Astrocyte (in vitro differentiated cells and primary cell): ENCODE results near the gene LYST. TPM values are rescaled to one million over a fixed set of nuclear protein-coding genes. Genes with fewer than 3 reads are reported as not detected.

Experiments
- DNase-seq: peaks from one replicate; pipeline ENCODE4 v3.0.0-alpha.2; 2010; ENCODE audit warnings: low read depth
- FAIRE-seq: peaks from 2 replicates; lab custom pipeline; 2011; peaks lifted over from hg19 to GRCh38; lab: Jason Lieb, UNC
- H2AFZ ChIP-seq: 2 replicates; pipeline ENCODE4 v1.6.0; 2012; ENCODE audit warnings: low read depth, low read length, inconsistent platforms
- H3K27ac ChIP-seq: 2 replicates; pipeline ENCODE4 v1.5.1; 2011; ENCODE audit warnings: low read depth, low read length, inconsistent platforms
- H3K27me3 ChIP-seq: 2 replicates; pipeline ENCODE4 v1.6.0; 2011; ENCODE audit warnings: low read length, inconsistent platforms; ENCODE audit not compliant: insufficient read depth
- H3K36me3 ChIP-seq: 2 replicates; pipeline ENCODE4 v1.5.1; 2011; ENCODE audit warnings: low read length, inconsistent platforms; ENCODE audit not compliant: insufficient read depth
- H3K4me1 ChIP-seq: 2 replicates; pipeline ENCODE4 v1.5.1; 2011; ENCODE audit warnings: low read length, inconsistent platforms; ENCODE audit not compliant: insufficient read depth
- H3K4me2 ChIP-seq: 2 replicates; pipeline ENCODE4 v1.6.0; 2012; ENCODE audit warnings: low read length, inconsistent platforms
- H3K4me3 ChIP-seq: 2 replicates; pipeline ENCODE4 v1.5.1; 2011; ENCODE audit warnings: low read depth, mild to moderate bottlenecking, low read length, inconsistent platforms; ENCODE audit not compliant: insufficient read depth
- H3K79me2 ChIP-seq: 2 replicates; pipeline ENCODE4 v1.6.0; 2012; ENCODE audit warnings: mild to moderate bottlenecking, low read length, inconsistent platforms; ENCODE audit not compliant: insufficient read depth
- H3K9ac ChIP-seq: 2 replicates; pipeline ENCODE4 v1.6.0; 2012; ENCODE audit warnings: mild to moderate bottlenecking, low read length, inconsistent platforms
- H3K9me3 ChIP-seq: 2 replicates; pipeline ENCODE4 v1.5.1; 2012; ENCODE audit warnings: low read depth, mild to moderate bottlenecking, low read length, inconsistent platforms; ENCODE audit not compliant: insufficient read depth
- H4K20me1 ChIP-seq: 2 replicates; pipeline ENCODE4 v1.6.0; 2012; ENCODE audit warnings: low read length, inconsistent platforms; ENCODE audit not compliant: insufficient read depth
- H3K27ac Mint-ChIP-seq: one replicate; pipeline ENCODE4 v1.8.0; 2021; ENCODE audit warnings: mild to moderate bottlenecking, mixed read lengths; ENCODE audit not compliant: unreplicated experiment
- H3K27me3 Mint-ChIP-seq: one replicate; pipeline ENCODE4 v1.8.0; 2021; ENCODE audit warnings: low read depth, mixed read lengths; ENCODE audit not compliant: unreplicated experiment
- H3K36me3 Mint-ChIP-seq: one replicate; pipeline ENCODE4 v1.8.0; 2021; ENCODE audit warnings: low read depth, mixed read lengths; ENCODE audit not compliant: unreplicated experiment
- H3K4me1 Mint-ChIP-seq: one replicate; pipeline ENCODE4 v1.8.0; 2021; ENCODE audit warnings: low read depth, mixed read lengths; ENCODE audit not compliant: unreplicated experiment
- H3K4me3 Mint-ChIP-seq: one replicate; pipeline ENCODE4 v1.8.0; 2021; ENCODE audit warnings: mild to moderate bottlenecking, moderate library complexity, mixed read lengths; ENCODE audit not compliant: unreplicated experiment
- H3K9me3 Mint-ChIP-seq: one replicate; pipeline ENCODE4 v1.8.0; 2021; ENCODE audit warnings: mild to moderate bottlenecking, mixed read lengths; ENCODE audit not compliant: unreplicated experiment
- EZH2 ChIP-seq: IDR thresholded peaks from 2 replicates; pipeline ENCODE4 v1.6.1; 2012; ENCODE audit warnings: mild to moderate bottlenecking, low read length, inconsistent platforms; ENCODE audit not compliant: insufficient read depth
- total RNA-seq: library from RNA; stranded (reverse); gene quantifications from 2 replicates; pipeline ENCODE4 v1.2.1, GENCODE V29; 2021
- TF ChIP-seq, protein P1 (sequence below): IDR thresholded peaks from 2 replicates; pipeline ENCODE4 v1.5.1; 2011; ENCODE audit warnings: low read depth, mild to moderate bottlenecking, inconsistent platforms, low read length, moderate library complexity; ENCODE audit not compliant: insufficient read depth

Gene LYST
- total RNA-seq, 1 donor from 2014 or later: 15.7 TPM

- FAIRE-seq: no peak
- DNase-seq: no peak
- Histone ChIP-seq H3K4me3 (no peak overlapping the region), H3K4me2 (no peak overlapping the region), H3K9me3 (no peaks in the 10 kb centered on the region), H4K20me1 (no peaks in the 10 kb centered on the region), H3K9ac (no peak overlapping the region), H3K79me2 (no peaks in the 10 kb centered on the region), H2AFZ (no peak overlapping the region), H3K4me1 (peaks cover 13% of the 10 kb centered on the region), H3K27me3 (no peaks in the 10 kb centered on the region), H3K36me3 (no peaks in the 10 kb centered on the region), H3K27ac (no peak overlapping the region)
- H3K27ac Mint-ChIP-seq: peak overlapping the region; percentile 36
- peaks cover 42% of the 10 kb centered on the region for H3K4me1 Mint-ChIP-seq
- no peak overlapping the region for H3K4me3 Mint-ChIP-seq
- peaks cover 15% of the 10 kb centered on the region for H3K36me3 Mint-ChIP-seq
- no peaks in the 10 kb centered on the region for H3K27me3 Mint-ChIP-seq
- TF ChIP-seq EZH2: no peak
- TF ChIP-seq, protein P1, sequence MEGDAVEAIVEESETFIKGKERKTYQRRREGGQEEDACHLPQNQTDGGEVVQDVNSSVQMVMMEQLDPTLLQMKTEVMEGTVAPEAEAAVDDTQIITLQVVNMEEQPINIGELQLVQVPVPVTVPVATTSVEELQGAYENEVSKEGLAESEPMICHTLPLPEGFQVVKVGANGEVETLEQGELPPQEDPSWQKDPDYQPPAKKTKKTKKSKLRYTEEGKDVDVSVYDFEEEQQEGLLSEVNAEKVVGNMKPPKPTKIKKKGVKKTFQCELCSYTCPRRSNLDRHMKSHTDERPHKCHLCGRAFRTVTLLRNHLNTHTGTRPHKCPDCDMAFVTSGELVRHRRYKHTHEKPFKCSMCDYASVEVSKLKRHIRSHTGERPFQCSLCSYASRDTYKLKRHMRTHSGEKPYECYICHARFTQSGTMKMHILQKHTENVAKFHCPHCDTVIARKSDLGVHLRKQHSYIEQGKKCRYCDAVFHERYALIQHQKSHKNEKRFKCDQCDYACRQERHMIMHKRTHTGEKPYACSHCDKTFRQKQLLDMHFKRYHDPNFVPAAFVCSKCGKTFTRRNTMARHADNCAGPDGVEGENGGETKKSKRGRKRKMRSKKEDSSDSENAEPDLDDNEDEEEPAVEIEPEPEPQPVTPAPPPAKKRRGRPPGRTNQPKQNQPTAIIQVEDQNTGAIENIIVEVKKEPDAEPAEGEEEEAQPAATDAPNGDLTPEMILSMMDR: no peak
- H3K9me3 Mint-ChIP-seq: no peaks in the 10 kb centered on the region
These were observed 129.0 kb downstream of the LYST start for GRCh38 chr1:235737751-235738150.

DNA sequence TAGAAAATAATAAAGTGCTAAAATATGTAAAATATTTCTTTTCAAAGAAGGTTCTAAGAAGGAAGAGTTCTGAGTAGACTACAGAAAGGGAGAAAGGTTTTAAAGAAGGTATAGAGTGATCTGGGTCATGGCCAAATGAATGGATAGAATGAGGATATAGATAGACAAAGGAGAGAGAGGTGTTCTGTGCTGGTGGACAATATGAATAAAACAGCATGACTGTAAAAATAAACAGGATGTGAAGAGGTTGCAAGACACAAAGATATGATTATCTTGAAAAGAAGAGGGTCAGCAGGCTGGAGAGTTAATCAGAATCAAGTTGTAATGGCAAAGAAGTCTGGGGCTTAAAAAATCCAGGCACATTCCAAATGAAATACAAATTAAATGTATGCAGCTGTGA is 130.4 kb downstream of the LYST start:
- H3K4me1 Mint-ChIP-seq: peaks cover 32% of the 10 kb centered on the region
- no peak for FAIRE-seq
- Histone ChIP-seq H3K79me2 (no peaks in the 10 kb centered on the region), H3K4me2 (no peak overlapping the region), H3K27ac (no peak overlapping the region), H2AFZ (no peak overlapping the region), H3K4me1 (peaks cover 7% of the 10 kb centered on the region), H3K9ac (no peak overlapping the region), H4K20me1 (no peaks in the 10 kb centered on the region), H3K27me3 (no peaks in the 10 kb centered on the region), H3K36me3 (no peaks in the 10 kb centered on the region), H3K4me3 (no peak overlapping the region), H3K9me3 (no peaks in the 10 kb centered on the region)
- no peak overlapping the region for H3K27ac Mint-ChIP-seq
- TF ChIP-seq EZH2: no peak
- TF ChIP-seq, protein P1: no peak
- DNase-seq: no peak
- H3K4me3 Mint-ChIP-seq: no peak overlapping the region
- H3K36me3 Mint-ChIP-seq: peaks cover 15% of the 10 kb centered on the region
- no peaks in the 10 kb centered on the region for H3K27me3 Mint-ChIP-seq
- H3K9me3 Mint-ChIP-seq: no peaks in the 10 kb centered on the region

- H3K4me1 Mint-ChIP-seq: peaks cover 29% of the 10 kb centered on the region
- H4K20me1 ChIP-seq: no peaks in the 10 kb centered on the region
These were observed 131.1 kb downstream of the LYST start for GRCh38 chr1:235735621-235736020.

More at GRCh38 chr1:235735621-235736020, 131.1 kb downstream of the LYST start:
- TF ChIP-seq, protein P1: no peak
- TF ChIP-seq EZH2: no peak
- H3K27ac Mint-ChIP-seq: no peak overlapping the region
- Histone ChIP-seq H2AFZ (no peak overlapping the region), H3K79me2 (no peaks in the 10 kb centered on the region), H3K9ac (no peak overlapping the region), H3K27ac (no peak overlapping the region), H3K36me3 (no peaks in the 10 kb centered on the region), H3K4me3 (no peak overlapping the region), H3K4me1 (peaks cover 3% of the 10 kb centered on the region), H3K9me3 (no peaks in the 10 kb centered on the region), H3K4me2 (no peak overlapping the region), H3K27me3 (no peaks in the 10 kb centered on the region)
- no peak for DNase-seq
- FAIRE-seq: no peak
- H3K36me3 Mint-ChIP-seq: peaks cover 15% of the 10 kb centered on the region
- no peaks in the 10 kb centered on the region for H3K27me3 Mint-ChIP-seq
- no peak overlapping the region for H3K4me3 Mint-ChIP-seq
- H3K9me3 Mint-ChIP-seq: no peaks in the 10 kb centered on the region
